ENCODE measurements around the gene PDX1. TPM values are rescaled to one million over a fixed set of nuclear protein-coding genes. Genes with fewer than 3 reads are reported as not detected.
"Not testable (repeated sequence)": the region's sequence is repeated elsewhere in the genome, so short reads cannot be mapped to it uniquely, and the experiment has no call there.

Gene PDX1
- total RNA-seq, 1 experiment from 2014 or later, result not detected

- no peak for DNase-seq (ENCODE audit: low read depth)
Observed at GRCh38 chr13:27954406-27954851, 34.6 kb downstream of the PDX1 start.

- no peak for DNase-seq (ENCODE audit: low read depth)
Observed at GRCh38 chr13:27955014-27955591, 35.3 kb downstream of the PDX1 start.

GRCh38 chr13:27956576-27957300 is 36.9 kb downstream of the PDX1 start:
- DNase-seq (ENCODE audit: low read depth), result no peak

GRCh38 chr13:27959976-27960361 is 40.2 kb downstream of the PDX1 start:
- DNase-seq (ENCODE audit: low read depth), result no peak

- peak; percentile 27 for DNase-seq (ENCODE audit: low read depth)
Observed at GRCh38 chr13:27960362-27961226, 40.8 kb downstream of the PDX1 start.

GRCh38 chr13:27961227-27962085 is 41.7 kb downstream of the PDX1 start:
- no peak for DNase-seq (ENCODE audit: low read depth)

GRCh38 chr13:27962128-27962841 is 42.5 kb downstream of the PDX1 start:
- DNase-seq (ENCODE audit: low read depth), result no peak

GRCh38 chr13:27962982-27963381 is 43.2 kb downstream of the PDX1 start:
- no peak for DNase-seq (ENCODE audit: low read depth)

GRCh38 chr13:27963491-27963890 is 43.7 kb downstream of the PDX1 start:
- DNase-seq (ENCODE audit: low read depth), result no peak

GRCh38 chr13:27964206-27964605 is 44.4 kb downstream of the PDX1 start:
- not testable (repeated sequence) for DNase-seq (ENCODE audit: low read depth)

GRCh38 chr13:27964741-27965323 is 45.0 kb downstream of the PDX1 start:
- no peak for DNase-seq (ENCODE audit: low read depth)

GRCh38 chr13:27965343-27965739 is 45.5 kb downstream of the PDX1 start:
- no peak for DNase-seq (ENCODE audit: low read depth)

- DNase-seq (ENCODE audit: low read depth), result no peak
Observed at GRCh38 chr13:27965740-27966640, 46.2 kb downstream of the PDX1 start.

GRCh38 chr13:27966641-27967202 is 46.9 kb downstream of the PDX1 start:
- DNase-seq (ENCODE audit: low read depth), result no peak

GRCh38 chr13:27967203-27967735 is 47.5 kb downstream of the PDX1 start:
- DNase-seq (ENCODE audit: low read depth), result no peak

- no peak for DNase-seq (ENCODE audit: low read depth)
Observed at GRCh38 chr13:27967736-27968315, 48.0 kb downstream of the PDX1 start.

GRCh38 chr13:27968316-27969081 is 48.7 kb downstream of the PDX1 start:
- DNase-seq (ENCODE audit: low read depth), result no peak

Data from HT1080 (cell line).